HCT116 (cell line): ENCODE measurements around the gene PSMC2. TPM values are rescaled to one million over a fixed set of nuclear protein-coding genes. Genes with fewer than 3 reads are reported as not detected.
A peak's percentile ranks its signal among the peaks of the same experiment; 100 is the strongest.
"Not testable (repeated sequence)": the region's sequence is repeated elsewhere in the genome, so short reads cannot be mapped to it uniquely, and the experiment has no call there.

ENCODE experiments used
- ATAC-seq: fragments of 200-7000 bp; cut with Tn5 transposase; 2 replicates; pipeline ENCODE4 v1.9.1; 2020; ENCODE audit warnings: mild to moderate bottlenecking, moderate library complexity
- BruUV-seq: library from RNA; stranded (reverse); fragments of 400-500 nt; replicated peaks from 2 replicates; lab custom pipeline; 2021; lab: Mats Ljungman, UMichigan
- CTCF ChIA-PET: fragments of 300-600 bp; sonication (Branson Sonifier 250); formaldehyde crosslinking; loops from one replicate; lab custom pipeline; 2021; ENCODE audit warnings: antibody characterized with exemption; lab: Charles Lee
- POLR2A ChIA-PET: fragments of 300-600, 350-600 bp; sonication (Branson Sonifier 250); formaldehyde crosslinking; loops from one replicate; lab custom pipeline; 2021; ENCODE audit warnings: antibody characterized with exemption; lab: Charles Lee
- RAD21 ChIA-PET, 2 experiments: fragments of 300-600 bp; sonication (Branson Sonifier 250); formaldehyde crosslinking; loops; one replicate each; lab custom pipeline; 2023; ENCODE audit warnings: low total read pairs in 2 of 2; ENCODE audit not compliant: uncharacterized antibody in 2 of 2, unreplicated experiment in 2 of 2, low non-redundant PET in 1 of 2; lab: Charles Lee
- DNase-seq: peaks from one replicate; pipeline ENCODE4 v3.0.0-alpha.2; 2010; ENCODE audit warnings: low read depth, low spot score
- H2AFZ ChIP-seq: fragments of 200-600 bp; shearing (Covaris generic), sonication (generic); 2 replicates; pipeline ENCODE4 v1.6.1; 2017; ENCODE audit warnings: low read depth, mixed run types, mixed read lengths, antibody characterized with exemption, low read length; ENCODE audit not compliant: poor library complexity, severe bottlenecking
- H3K27ac ChIP-seq: 2 replicates; pipeline ENCODE4 v1.5.1; 2012; ENCODE audit warnings: low read depth, low read length
- H3K27me3 ChIP-seq: fragments of 200-600 bp; sonication (generic); 2 replicates; pipeline ENCODE4 v1.6.1; 2016; ENCODE audit warnings: mixed run types, low read length, mixed read lengths; ENCODE audit not compliant: insufficient read depth
- H3K36me3 ChIP-seq, 2 experiments: fragments of 200-500 bp in 1 of 2; fragments of 200-600 bp in 1 of 2; sonication (Bioruptor generic) in 1 of 2; sonication (generic) in 1 of 2; 2 replicates each; pipeline versions ENCODE4 v1.5.1 to v1.6.1; 2014 to 2016; ENCODE audit warnings: low read length in 2 of 2, inconsistent platforms in 1 of 2, mixed read lengths in 1 of 2, mixed run types in 1 of 2; ENCODE audit not compliant: insufficient read depth in 2 of 2, control insufficient read depth in 1 of 2
- H3K4me1 ChIP-seq, 2 experiments: fragments of 200-600 bp in 1 of 2; sonication (generic) in 1 of 2; 2 replicates each; pipeline versions ENCODE4 v1.5.1 to v1.6.1; 2012 to 2017; ENCODE audit warnings: low read length in 2 of 2, inconsistent platforms in 1 of 2, mild to moderate bottlenecking in 1 of 2, mixed read lengths in 1 of 2, mixed run types in 1 of 2, moderate library complexity in 1 of 2; ENCODE audit not compliant: insufficient read depth in 2 of 2, control insufficient read depth in 1 of 2
- H3K4me2 ChIP-seq: fragments of 200-600 bp; sonication (generic); 2 replicates; pipeline ENCODE4 v1.6.1; 2017; ENCODE audit warnings: mixed run types, low read length, mixed read lengths
- H3K4me3 ChIP-seq, 2 experiments: fragments of 200-600 bp in 1 of 2; sonication (generic) in 1 of 2; replicated peaks in 1 of 2; 2 replicates each; pipeline ENCODE4 v1.5.1; 2011 to 2016; ENCODE audit warnings: low read length in 2 of 2, control low read depth in 1 of 2, low read depth in 1 of 2, mild to moderate bottlenecking in 1 of 2, mixed read lengths in 1 of 2, mixed run types in 1 of 2
- H3K79me2 ChIP-seq: fragments of 200-600 bp; sonication (generic); 2 replicates; pipeline ENCODE4 v1.6.1; 2017; ENCODE audit warnings: mild to moderate bottlenecking, mixed run types, low read length, moderate library complexity, mixed read lengths; ENCODE audit not compliant: insufficient read depth
- H3K9ac ChIP-seq: fragments of 200-600 bp; sonication (generic); 2 replicates; pipeline ENCODE4 v1.6.1; 2016; ENCODE audit warnings: low read length, mixed read lengths
- H3K9me2 ChIP-seq: fragments of 200-600 bp; sonication (generic), shearing (Covaris generic); 2 replicates; pipeline ENCODE4 v1.6.1; 2017; ENCODE audit warnings: mixed run types, mild to moderate bottlenecking, moderate library complexity; ENCODE audit not compliant: insufficient read depth
- H3K9me3 ChIP-seq, 2 experiments: fragments of 200-500 bp in 1 of 2; fragments of 200-600 bp in 1 of 2; sonication (Bioruptor generic) in 1 of 2; sonication (generic) in 1 of 2; 2 replicates each; pipeline ENCODE4 v1.6.1; 2014 to 2017; ENCODE audit warnings: low read length in 2 of 2, mixed read lengths in 2 of 2, inconsistent platforms in 1 of 2, low read depth in 1 of 2, mild to moderate bottlenecking in 1 of 2, mixed run types in 1 of 2, moderate library complexity in 1 of 2; ENCODE audit not compliant: control insufficient read depth in 1 of 2, insufficient read depth in 1 of 2
- H4K20me1 ChIP-seq: fragments of 200-600 bp; sonication (generic), shearing (Covaris generic); 2 replicates; pipeline ENCODE4 v1.6.1; 2017; ENCODE audit warnings: mixed run types, mild to moderate bottlenecking, moderate library complexity; ENCODE audit not compliant: insufficient read depth
- CBX3 ChIP-seq: IDR thresholded peaks from 2 replicates; pipeline ENCODE4 v1.6.1; 2012; ENCODE audit warnings: low read depth
- CEBPB ChIP-seq: IDR thresholded peaks from 2 replicates; pipeline ENCODE4 v1.6.1; 2012; ENCODE audit warnings: low read depth
- intact Hi-C: fragments of 100-400 bp; cut with micrococcal nuclease; formaldehyde crosslinking; loops from 2 replicates; pipeline ENCODE4 v1.10.0; 2022
- total RNA-seq: library from RNA; stranded (reverse); gene quantifications from one replicate; pipeline ENCODE4 v1.2.1, GENCODE V29; 2021; ENCODE audit not compliant: unreplicated experiment

PSMC2 gene
- total RNA-seq, 1 experiment from 2014 or later = 121 TPM

DNA sequence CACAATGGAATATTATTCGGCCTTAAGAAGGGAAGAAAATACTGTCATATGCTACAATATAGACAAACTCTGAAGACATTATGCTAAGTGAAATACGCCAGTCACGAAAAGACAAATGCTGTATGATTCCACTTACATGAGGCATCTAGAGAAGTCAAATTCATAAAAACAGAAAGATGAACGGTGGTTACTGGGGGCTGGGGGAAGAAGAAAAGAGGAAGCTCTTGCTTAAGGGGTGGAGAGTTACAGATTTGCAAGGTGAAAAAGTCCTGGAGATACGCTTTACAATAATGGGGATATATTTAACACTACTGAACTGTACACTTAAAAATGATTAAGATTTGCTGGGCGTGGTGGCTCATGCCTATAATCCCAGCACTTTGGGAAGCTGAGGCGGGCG, 49.0 kb downstream of the PSMC2 start (continued):
- TF ChIP-seq CBX3 = no peak
- TF ChIP-seq, all 23 proteins: peak for 0

DNA sequence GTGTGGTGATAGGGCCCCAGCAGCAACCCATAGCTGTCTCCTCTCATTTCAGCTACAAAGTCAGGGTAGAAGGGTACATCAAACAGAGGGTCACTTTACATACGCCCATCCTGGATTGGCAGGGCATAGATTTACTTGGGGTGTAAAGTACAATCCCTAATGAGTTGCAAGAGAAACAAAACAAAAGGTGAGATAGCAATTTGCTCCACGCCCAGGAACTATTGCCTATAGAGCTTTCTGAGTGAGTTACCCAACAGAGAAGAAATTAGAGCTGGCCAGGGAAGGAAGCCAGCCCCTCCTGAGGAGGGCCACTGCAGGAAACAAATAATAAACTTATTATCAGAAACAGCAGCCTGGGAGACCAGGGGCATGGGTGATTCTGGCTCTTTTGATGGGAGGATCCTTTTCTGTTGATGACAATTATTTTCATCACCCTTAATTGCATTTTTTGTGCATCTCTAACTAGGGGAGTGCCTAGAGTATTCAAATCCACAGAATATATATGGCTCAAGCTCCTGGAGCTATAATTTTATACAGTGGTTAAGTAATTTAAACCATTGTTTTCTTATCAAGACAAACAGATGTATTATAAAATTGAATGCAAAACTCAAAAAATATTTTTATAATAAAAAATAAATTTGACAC, 51.2 kb downstream of the PSMC2 start:
- H3K4me3 ChIP-seq = no peak overlapping the region
- H3K4me2 ChIP-seq = no peak overlapping the region
- no peaks in the 10 kb centered on the region for H3K9me2 ChIP-seq
- H3K9me3 ChIP-seq = no peaks in the 10 kb centered on the region
- CTCF ChIA-PET = no interaction called here
- POLR2A ChIA-PET = no interaction called here
- intact Hi-C loops = no loop called here
- no peak for TF ChIP-seq CEBPB
- no peak overlapping the region for H2AFZ ChIP-seq
- H3K9ac ChIP-seq = no peak overlapping the region
- H3K27me3 ChIP-seq = no peaks in the 10 kb centered on the region
- DNase-seq = no peak
- no peaks in the 10 kb centered on the region for H3K36me3 ChIP-seq
- no peaks in the 10 kb centered on the region for H3K79me2 ChIP-seq
- RAD21 ChIA-PET = no interaction called here
- ATAC-seq = no peak
- no TSS peak for BruUV-seq
- H3K27ac ChIP-seq = no peak overlapping the region
- H4K20me1 ChIP-seq = no peaks in the 10 kb centered on the region
- H3K4me1 ChIP-seq = no peaks in the 10 kb centered on the region

DNA sequence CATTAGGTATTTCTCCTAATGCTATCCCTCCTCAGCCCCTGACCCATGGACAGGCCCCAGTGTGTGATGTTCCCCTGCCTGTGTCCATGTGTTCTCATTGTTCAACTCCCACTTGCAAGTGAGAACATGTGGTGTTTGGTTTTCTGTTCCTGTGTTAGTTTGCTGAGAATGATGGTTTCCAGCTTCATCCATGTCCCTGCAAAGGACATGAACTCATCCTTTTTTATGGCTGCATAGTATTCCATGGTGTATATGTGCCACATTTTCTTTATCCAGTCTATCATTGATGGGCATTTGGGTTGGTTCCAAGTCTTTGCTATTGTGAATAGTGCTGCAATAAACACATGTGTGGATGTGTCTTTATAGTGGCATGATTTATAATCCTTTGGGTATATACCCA, 52.2 kb downstream of the PSMC2 start:
- H3K4me1 ChIP-seq, H3K4me3 ChIP-seq, DNase-seq, BruUV-seq, RAD21 ChIA-PET, H3K4me2 ChIP-seq, H2AFZ ChIP-seq, H4K20me1 ChIP-seq, H3K27me3 ChIP-seq, H3K9me2 ChIP-seq, H3K27ac ChIP-seq, POLR2A ChIA-PET, H3K36me3 ChIP-seq, CTCF ChIA-PET, ATAC-seq, H3K79me2 ChIP-seq, H3K9me3 ChIP-seq, H3K9ac ChIP-seq: not testable (repeated sequence)
- intact Hi-C loops = loop anchor here (10.0 kb wide), 1 partner anchor 325 kb away; the partner anchor contains the start of genes ARMC10 and FBXL13

DNA sequence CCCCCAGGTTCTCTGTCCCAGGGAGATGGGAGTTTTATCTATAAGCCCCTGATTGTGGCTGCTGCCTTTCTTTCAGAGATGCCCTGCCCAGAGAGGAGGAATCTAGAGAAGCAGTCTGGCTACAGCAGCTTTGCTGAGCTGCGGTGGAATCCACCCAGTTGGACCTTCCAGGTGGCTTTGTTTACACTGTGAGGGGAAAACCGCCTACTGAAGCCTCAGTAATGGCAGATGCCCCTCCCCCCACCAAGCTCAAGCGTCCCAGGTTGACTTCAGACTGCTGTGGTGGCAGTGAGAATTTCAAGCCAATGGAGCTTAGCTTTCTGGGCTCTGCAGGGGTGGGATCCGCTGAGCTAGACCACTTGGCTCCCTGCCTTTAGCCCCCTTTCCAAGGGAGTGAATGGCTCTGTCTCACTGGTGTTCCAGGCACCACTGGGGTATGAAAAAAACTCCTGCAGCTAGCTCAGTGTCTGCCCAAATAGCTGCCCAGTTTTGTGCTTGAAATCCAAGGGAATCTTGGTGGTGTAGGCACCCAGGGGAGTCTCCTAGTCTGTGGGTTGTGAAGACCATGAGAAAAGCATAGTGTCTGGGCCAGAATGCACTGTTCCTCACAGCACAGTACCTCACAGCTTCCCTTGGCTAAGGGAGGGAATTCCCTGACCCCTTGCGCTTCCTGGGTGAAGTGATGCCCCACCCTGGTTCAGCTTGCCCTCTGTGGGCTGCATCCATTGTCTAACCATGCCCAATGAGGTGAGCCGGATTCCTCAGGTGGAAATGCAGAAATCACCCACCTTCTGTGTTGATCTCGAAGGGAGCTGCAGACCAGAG, 58.6 kb downstream of the PSMC2 start:
- CTCF ChIA-PET = interaction anchor here (0.8 to 1.4 kb wide), 5 partner anchors 14 to 648 kb away, joined by 3 to 8 read pairs (median 3); partner anchors contain the start of genes ARMC10 and FBXL13
- H3K79me2 ChIP-seq, H3K9me3 ChIP-seq, H3K9me2 ChIP-seq, H3K4me1 ChIP-seq, H3K36me3 ChIP-seq, H3K4me3 ChIP-seq, H3K9ac ChIP-seq, BruUV-seq, H4K20me1 ChIP-seq, H3K27ac ChIP-seq, RAD21 ChIA-PET, POLR2A ChIA-PET, H3K27me3 ChIP-seq, DNase-seq: not testable (repeated sequence)
- peak overlapping the region; percentile 21; the same call in 1 of the 2 replicates for H3K4me2 ChIP-seq
- intact Hi-C loops = loop anchor here (10.0 kb wide), 1 partner anchor 331 kb away; the partner anchor contains the start of genes ARMC10 and FBXL13
- H2AFZ ChIP-seq = peak overlapping the region; percentile 17
- peak; percentile 19; the same call in 1 of the 2 replicates for ATAC-seq
